Measurements from ENCODE around the gene GIPC3. TPM values are rescaled to one million over a fixed set of nuclear protein-coding genes. Genes with fewer than 3 reads are reported as not detected.

GIPC3 gene
- polyA plus RNA-seq, 4 donors: 1.1 to 3.5 (median 3.0) TPM

DNA sequence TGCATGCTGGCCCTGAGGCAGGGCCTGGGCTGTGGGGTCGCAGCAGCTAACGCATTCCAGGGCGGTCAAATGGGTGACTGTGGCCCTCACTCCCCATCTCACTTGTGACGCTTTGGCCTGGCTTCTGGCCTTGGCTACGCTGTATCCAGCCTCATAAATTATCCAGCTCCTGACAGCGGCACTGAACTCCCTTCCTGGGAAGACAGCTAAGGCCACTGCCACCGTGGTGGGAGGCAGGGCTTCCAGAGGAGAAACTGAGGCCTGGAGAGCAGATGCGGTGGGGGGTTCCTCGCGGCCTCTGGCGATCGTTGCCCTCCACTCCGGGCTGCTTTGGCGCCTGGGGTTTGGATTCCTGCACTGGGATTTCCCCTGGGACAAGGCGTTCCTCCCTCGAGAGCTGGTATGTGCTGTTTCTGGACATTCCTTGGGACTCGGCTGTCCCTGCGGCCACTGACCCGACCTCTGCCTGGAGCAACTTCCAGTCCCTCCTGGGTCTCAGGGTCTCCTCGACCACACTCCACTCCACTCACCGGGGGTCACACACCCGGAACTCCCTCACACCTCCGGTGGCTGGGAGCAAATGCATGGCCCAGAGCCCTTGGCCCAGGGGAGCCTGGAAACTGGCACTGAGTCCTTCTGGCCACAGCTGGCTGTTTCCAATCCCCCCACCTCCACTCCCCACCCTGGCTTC lies 18.0 kb downstream of the GIPC3 start:
- no peak for DNase-seq (ENCODE audit: low read depth in 4 of 4, low spot score in 3 of 4)

DNA sequence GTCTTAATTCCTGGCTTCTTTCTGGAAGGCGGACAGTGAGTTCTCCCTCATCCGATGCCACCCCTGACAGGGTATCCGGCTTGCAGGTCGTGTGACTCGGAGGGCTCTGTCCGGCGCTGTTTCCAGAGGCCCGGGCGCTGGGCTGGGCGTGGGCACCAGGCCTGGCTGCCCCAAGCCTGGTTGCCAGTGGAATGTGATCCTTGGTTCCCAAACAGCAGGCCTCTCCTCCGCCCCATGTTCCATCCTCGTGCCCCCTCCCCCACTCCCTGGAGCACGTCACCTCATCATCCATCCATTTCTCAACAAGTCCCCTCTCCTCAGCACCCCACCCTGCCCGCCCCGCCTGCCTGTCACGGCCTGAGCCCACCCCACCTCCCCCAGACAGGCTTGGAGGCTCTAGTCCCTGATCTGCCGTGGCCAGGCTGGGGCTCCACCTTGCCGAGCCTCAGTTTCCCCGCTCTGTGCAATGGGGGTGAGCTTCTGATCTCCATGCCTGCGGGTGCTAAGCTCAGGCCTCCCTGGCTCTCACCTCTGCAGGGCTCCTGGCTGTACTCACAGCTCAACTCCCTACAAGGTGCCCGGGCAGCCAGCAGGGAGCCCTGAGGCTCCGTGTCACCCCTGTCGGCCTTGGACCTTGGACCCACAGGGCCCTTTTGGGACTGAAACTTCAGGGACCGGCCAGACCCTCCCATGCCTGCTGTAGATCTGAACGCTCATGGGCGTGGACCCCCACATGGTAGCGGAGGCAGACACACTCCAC lies 19.1 kb downstream of the GIPC3 start:
- no peak for DNase-seq (ENCODE audit: low read depth in 4 of 4, low spot score in 3 of 4)

DNA sequence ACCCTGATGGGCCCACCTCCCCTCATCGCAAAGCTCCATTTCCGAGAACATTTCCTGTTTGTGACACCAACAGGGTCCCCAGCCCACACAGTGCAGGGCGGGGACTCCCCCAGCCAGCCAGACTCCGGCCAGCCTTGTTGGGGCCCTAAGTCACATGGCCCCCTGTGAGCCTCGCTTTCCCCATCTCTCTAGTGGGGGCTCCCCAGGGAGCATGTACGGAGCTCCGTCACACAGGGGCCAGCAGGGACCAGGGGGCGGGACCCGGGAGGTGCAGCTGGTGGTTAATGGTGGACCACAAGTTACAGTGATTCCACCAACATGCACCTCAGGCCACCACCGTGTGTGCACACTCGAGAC lies 19.7 kb downstream of the GIPC3 start:
- DNase-seq (ENCODE audit: low read depth in 4 of 4, low spot score in 3 of 4): no peak

DNA sequence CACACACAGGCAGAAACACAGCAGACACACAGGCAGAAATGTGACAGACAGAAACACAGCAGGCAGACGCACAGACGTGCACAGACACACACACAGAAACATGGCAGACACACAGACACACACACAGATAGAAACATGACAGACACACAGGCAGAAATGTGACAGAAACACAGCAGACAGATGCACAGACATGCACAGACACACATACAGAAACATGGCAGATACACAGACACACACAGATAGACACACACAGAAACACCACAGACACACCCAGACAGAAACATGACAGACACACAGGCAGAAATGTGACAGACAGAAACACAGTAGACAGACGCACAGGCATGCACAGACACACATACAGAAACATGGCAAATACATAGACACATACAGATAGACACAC lies 20.1 kb downstream of the GIPC3 start:
- DNase-seq (ENCODE audit: low read depth in 4 of 4, low spot score in 3 of 4): no peak

DNA sequence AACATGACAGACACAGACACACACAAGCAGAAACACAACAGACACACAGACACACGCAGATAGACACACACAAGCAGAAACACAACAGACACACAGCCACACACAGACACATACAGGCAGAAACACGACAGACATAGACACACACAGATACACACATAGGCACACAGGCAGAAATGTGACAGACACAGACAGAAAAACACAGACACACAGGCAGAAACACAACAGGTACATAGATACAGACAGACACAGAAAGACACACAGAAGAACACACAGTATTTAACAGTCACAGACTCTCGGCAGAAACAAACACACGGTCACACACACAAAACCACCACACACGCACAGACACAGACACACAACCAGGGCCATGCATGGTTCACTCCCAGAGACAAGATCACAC lies 20.5 kb downstream of the GIPC3 start:
- DNase-seq (ENCODE audit: low read depth in 4 of 4, low spot score in 3 of 4): no peak

DNA sequence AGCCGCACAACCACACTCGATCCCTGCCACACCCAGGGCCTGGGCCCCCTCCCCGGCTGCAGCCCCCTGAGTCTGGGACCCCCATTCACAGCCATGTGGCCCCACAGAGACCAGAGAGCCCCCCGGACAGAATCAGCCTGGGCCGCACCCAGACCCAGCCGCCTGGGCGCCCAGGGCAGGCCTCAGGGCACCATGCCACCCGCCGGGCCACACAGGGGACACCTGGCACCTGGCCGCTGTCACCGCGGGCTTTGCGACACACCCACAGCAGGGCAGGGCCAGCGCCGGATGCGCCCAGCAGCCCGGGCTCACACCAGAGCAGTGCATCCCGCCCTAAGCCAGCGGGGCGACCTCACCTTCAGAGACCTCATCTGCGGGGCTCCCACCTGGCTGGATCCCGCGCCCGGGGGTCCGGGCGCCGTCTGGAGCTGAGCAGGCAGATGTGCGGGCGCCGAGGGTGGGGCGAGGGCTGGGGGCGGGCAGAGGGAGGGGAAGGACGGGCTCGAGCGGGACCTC lies 21.0 kb downstream of the GIPC3 start:
- DNase-seq (ENCODE audit: low read depth in 4 of 4, low spot score in 3 of 4): no peak

DNA sequence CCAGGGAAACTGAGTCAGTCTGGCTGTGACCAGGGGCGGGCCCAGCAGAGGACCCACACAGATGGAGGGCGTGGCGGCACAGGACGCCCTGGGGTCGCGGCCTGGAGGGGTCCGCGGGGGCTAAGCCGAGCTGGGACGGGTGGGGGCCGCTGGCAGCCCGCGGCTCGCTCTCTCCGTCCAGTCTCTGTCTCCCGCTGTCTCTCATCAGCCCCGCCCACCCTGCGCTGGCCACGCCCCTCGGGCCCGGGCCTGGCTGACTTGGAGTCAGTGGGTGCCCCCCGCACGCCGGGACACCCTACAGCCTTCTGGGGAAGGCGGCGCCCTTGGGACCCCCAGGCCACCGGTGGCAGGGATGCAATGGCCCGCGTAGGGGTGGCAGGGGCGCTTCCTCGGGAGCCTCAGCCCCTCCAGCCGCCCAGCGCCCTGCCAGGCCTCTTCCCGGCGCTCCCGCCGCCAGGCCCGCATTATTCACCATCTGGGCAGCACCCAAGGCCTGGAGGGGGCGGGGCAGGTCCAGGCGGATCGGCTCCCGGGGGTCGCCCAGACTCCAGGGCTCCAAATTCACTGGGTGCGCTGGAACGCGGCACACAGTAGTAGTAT lies 21.5 kb downstream of the GIPC3 start, which contains the start of gene TBXA2R:
TBXA2R (minus strand) TSS at position 186 of the 600 bp plus-strand sequence. CDS start 6,241 bp downstream, outside the sequence.
- DNase-seq (ENCODE audit: low read depth in 4 of 4, low spot score in 3 of 4): no peak

DNA sequence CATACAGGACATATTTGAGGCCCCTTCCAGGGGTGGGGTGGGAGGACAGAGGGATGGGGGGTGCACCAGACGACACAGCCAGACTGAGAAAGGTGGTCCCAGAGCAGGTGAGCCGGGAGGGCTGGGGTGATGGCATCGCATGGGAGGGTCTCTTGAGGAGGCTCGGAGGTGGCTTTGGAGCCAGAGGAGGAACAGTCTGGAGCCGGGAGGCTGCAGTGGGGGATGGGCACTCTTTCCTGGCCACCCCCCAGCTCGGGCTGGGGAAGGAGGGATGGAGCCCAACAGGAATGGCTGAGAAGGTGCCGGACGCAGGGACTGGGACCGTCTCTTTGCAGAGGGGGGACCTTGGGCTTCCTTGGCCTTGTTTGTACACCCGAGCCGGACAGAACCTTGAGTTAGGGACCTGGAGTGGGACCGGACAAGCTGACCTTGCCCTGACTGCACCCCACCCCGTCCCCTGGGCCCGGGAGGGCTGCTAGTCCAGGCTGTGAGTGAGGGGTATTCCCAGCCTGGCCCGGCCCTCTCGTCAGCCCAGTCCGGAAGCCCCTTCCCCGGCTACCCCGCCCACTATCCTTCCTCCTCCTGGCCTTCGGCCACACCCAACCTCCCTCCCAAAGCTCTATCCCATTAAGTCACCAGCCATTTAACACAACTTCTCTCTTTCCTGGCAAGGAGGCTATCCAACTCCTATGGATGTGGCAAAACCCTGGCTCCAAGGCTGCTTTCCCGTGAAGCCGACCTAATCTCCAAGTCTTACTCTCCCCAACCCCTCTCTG lies 22.2 kb downstream of the GIPC3 start:
- DNase-seq (ENCODE audit: low read depth in 4 of 4, low spot score in 3 of 4): no peak

DNA sequence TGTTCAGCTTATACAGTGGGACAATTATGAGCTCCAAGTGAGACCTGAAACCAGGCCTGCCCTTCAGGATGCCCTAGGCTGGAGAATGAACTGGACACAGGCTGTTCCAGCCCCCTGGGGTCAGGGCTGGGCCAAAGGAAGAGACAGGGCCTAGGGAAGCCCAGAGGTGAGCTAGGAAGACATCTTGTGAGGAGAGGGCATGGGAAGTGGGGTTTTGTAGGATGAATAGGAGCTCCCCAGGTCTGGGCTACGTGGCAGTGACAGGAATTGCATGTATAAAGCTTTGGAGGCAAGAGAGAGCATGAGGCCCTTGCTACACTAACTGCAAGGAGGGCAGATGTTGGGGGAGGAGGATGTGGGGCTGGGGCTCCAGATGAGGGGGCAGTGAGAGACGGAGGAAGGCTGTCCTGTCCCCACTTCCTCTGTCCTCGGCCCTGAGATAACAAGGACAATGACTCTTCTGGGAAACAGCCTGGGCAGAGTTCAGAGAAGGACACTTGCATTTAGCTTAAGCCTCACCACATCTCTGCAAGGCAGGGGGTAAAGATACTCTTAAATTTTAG lies 22.9 kb downstream of the GIPC3 start:
- DNase-seq (ENCODE audit: low read depth in 4 of 4, low spot score in 3 of 4): no peak

DNA sequence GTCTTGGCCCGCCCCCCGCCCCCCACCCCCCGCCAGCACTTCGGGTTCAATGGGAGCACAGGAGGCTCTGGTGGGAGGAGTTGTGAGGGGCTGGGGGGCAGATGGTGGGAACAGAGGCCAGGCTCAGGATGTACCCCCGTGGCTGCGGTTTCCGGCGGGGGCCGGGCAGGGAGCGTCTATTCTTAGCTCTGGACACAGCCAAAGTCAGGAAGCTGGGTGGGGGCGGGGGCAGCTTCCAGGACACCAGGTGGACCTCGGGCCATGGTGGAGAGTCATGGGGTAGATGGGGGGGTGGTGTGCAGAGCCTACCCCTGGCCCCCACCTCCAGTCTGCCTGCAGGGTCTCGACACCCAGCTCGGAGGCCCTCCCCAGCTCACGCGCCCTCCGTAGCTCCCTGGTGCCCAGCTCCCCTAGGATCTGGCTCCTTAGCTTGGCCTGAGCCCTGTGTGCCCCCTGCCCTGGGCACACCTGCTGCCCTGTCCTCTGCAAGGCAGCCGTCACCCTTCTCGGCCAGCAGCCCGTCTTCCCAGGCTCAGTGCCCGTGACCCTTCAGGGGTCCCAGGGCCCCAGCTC lies 23.6 kb downstream of the GIPC3 start:
- no peak for DNase-seq (ENCODE audit: low read depth in 4 of 4, low spot score in 3 of 4)

DNA sequence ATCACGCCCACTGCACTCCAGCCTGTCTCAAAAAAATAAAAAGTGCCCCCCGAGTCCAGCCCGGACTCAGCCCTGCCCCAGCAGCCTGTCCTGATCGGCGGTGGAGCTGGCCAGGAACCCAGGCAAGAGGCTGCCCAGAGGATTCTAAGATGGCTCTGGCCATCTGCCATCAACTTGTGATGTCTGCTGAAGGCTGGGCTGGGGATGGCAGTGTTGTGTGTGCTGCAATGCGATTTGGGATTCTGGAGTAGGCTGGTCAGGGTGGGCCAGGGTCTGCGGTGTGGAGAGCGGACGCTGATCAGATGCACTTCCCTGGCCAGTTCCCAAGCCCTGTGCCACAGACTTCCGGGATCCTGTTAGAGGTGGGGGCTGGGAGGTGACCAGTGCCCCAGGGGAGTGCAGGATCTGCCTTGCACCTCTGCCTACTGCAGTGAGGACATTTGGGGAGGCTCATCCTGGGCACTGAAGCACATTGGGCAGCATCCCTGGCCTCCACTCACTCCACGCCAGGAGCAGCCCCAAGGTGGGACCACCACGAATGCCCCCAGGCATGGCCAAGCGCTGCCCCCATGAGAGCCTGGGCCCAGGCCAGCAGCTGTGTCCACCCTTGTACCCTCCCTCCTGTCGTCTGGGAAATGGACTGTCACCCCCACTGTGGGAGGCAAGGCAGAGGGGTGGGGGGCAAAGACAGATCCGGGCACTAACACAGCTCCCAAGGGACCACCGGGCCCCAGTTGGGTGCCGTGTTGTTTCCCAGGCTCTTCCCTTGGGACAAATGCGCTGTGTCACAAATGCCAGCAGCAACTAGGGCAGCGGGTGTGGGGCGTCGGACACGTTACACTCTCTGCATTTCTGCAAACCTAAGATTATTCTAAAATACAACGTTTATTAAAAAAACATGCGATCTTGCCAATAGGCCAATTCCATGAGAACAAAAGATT lies 24.8 kb downstream of the GIPC3 start:
- no peak for DNase-seq (ENCODE audit: low read depth in 4 of 4, low spot score in 3 of 4)

DNA sequence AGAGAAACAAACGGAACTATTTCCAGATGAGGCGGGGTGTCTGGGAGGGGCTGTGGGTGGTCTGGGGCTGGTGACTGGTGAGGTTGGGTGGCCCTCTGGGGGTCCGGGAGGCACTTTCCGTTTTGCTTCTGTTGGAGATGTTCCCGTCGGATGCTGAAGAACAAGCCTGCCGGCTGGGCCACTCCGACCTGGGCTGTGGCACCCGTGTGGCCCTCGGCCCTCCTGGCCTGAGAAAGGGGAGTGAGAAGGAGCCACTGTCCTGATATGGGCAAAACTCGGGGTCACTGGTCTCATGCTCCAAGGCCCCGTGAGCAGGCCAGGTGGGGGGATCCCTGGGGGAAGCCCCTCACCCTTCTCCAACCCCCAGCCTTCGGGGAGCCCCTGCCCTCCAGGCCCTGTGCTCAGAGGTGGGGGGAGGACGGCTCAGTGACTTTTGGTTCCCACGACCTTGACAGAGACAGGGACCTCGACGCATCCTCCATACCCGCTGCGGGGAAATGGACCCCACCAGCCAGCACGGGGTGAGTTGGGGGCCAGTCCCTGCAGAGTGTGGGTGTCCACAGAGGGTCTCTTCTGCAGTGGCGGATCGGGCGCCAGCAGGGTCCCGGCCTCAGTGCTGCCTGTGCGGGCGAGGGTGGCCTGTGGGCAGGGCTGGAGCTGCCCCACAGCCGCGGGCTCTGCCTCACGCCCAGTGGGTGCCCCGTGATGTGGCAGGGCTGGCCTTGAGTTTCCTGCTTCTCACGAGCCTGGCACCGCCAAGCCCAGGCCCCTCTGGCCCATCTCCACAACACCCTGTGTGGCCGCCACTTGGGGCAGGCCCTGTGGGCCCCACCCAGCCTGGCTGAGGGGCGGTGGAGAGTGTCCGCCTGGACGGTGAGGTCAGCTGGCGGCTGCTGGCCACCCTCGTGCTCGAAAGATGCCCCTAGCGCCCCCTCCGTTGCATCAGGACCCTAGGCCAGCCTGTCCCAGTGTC lies 25.8 kb downstream of the GIPC3 start:
- DNase-seq (ENCODE audit: low read depth in 4 of 4, low spot score in 3 of 4): no peak

DNA sequence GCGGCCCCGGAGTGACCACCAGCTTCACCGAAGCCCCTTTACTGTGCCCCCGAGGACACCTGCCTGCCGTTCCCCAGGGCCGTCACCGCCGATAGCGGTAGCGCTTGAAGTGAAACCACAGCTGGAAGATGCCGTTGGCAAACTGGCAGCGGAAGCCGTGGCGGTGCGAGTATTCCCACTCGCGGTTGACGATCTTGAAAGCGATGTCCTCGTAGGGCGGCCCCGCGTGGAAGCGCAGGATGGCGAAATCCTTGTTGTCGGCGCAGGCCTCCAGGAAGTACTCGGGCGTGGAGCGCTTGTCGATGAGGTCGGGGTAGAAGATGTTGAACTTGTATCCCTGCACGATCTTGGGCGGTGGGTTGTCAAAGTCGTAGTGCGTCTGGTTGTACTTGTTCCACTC lies 26.6 kb downstream of the GIPC3 start:
- DNase-seq (ENCODE audit: low read depth in 4 of 4, low spot score in 3 of 4): no peak

DNA sequence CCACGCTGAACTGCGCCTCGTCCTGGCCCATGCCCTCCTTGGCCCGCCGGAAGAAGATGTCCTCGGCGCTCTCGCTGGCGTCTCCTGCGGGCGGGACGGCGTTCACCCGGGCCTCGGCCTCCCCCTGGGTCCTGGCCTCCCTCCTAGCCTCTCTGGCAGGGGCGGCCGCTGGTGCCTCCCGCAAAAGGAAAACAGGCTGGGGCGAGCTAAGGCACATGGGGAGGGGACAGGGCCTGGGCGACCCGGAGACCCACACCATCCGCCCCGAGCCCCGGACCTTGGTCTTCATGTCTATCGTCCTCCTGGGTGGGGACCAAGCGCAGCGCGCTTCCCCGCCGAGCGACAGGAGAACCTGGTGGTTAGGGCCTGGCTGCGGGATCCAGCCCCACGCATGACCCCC lies 27.1 kb downstream of the GIPC3 start:
- DNase-seq (ENCODE audit: low read depth in 4 of 4, low spot score in 3 of 4): no peak

DNA sequence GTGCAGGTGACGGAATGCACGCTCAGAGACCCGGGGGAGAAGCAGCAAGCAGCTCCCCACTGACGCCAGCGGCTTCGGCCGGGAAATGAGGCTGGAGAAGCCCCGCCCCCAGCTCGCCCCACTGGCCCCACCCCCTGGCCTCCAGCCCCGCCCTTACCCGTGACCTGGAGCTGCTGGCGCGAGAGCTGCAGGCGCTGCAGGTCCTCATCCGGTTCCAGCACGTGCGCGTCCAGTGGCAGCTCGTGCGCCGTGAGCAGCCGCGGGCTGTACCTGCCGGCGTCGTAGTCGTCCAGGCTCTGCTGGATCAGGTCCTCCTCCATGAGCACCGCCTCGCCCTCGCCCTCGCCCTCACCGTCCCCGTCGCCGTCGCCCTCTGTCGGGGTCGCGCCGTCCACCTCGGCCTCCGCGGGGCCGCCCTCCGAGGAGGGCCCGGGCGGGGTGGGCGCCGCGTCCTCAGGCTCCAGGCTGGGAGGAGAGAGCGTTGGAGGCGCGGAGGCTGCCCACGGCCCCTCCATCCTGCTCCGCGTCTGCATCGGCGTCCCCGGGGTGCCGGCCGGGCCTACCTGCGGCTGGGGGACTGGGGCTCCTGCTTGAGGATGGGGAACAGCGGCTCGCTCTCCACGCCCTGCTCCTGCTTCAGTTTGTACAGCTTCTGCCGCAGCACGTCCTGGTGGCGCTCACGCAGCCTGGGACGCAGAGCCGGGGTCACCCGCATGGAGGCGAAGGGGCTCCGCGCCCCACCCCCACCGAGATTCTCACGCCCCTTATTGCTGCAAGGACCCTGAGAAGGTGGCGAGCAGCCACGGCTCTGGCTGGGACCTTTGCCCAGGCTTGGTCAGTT lies 27.8 kb downstream of the GIPC3 start:
- no peak for DNase-seq (ENCODE audit: low read depth in 4 of 4, low spot score in 3 of 4)

DNA sequence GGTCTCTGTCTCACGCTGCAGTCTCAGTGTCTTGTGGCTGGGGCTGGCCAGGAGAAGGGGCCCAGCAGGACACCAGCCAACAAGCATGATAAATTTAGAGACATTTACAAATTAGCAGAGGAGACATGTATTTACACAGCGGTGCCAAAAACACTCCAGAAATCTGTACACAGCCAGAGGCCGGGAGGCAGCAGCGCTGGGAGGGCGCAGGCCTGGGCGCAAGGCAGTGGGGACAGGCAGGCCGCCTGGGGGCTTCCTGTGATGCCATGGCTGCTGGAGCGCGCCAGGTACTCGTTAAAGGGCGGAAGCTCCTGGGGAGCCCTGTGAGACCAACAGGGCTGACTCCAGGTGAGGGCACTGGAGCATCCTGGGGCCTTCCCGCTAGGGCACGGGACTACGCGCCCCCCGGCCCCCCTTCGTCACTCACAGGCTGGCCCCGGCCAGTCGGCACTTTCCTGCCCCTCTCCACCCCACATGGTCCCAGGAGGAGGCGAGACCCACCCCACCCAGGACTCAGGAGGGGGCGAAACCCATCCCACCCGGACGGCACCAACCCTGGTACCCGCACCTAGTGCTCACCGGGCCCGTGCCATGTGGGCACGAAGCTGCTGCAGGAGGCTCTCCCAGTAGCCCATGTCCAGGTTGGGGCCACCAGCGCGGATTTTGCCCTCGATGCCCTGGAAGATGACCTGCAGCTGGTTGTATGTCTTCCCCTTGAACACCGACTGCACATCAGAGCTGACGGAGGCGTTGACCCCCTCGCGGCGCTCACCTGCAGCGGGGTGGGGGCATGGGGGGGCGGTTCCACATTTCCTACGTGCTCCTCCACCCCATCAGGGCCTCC lies 28.8 kb downstream of the GIPC3 start:
- DNase-seq (ENCODE audit: low read depth in 4 of 4, low spot score in 3 of 4): no peak

Data from left renal pelvis (tissue), 4 donors.